NCI-H2196 treated with DMSO at 0.1 percent for 48 hours (cell line): ENCODE measurements around the gene ABCC4.
"Not testable (repeated sequence)": the region's sequence is repeated elsewhere in the genome, so short reads cannot be mapped to it uniquely, and the experiment has no call there.

Experiments used
- DNase-seq: peaks from one replicate; lab custom pipeline; 2025; ENCODE audit not compliant: unreplicated experiment; lab: John Stamatoyannopoulos, UW

Gene ABCC4

DNA sequence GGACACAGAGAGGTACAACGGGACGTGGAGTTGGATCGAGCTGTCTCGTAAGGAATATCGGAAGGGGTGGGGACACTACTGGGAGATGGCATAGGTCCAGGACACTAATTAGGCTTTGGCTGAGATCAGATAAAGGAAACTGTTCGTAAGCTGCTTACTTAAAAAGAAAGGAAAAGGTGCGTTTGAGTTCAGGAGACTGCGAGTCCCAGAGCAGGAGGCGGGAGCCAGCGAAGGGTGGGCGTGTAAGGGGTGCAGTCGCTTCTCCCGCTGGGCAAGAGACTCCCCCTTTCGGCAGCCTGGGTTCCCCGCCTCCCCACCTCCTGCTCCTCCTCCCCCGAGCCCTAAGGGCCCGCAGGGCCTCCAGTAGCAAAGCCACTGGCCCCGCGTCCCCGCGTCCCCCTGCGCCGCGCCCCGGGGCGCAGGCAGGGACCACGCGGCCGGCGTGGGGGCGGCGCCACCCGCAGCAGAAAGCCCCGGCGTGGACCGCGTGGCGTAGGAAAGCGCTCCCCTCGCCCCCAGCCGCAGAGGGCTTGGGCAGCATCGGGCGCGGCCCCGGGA is 547 bp downstream of the ABCC4 start:
- DNase-seq: no peak

DNA sequence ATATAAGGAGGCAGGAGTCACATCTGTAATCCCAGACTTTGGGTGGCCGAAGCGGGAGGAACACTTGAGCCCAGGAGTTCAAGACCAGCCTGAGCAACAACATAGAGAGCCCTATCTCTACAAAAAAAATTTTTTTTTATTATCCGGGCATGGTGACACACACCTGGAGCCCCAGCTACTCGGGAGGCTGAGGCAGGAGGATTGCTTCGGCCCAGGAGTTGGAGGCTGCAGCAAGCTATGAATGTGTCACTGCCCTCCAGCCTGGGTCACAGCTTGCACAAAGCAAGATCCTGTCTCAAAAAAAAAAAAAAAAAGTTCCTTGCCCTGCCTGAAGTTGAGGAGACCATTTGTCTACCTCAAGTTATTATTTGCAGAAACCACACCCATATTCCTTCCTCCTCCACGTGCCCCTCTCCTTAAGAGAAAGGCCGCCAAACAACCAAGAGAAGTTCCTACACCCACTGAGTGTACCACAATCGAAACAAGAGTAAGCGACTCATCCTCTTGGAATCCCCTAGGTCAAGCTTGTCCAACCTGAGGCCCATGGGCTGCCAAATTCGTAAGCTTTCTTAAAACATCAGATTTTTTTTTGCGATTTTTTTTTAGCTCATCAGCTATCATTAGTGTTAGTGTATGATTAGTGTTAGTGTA is 2.2 kb downstream of the ABCC4 start:
- DNase-seq: no peak

DNA sequence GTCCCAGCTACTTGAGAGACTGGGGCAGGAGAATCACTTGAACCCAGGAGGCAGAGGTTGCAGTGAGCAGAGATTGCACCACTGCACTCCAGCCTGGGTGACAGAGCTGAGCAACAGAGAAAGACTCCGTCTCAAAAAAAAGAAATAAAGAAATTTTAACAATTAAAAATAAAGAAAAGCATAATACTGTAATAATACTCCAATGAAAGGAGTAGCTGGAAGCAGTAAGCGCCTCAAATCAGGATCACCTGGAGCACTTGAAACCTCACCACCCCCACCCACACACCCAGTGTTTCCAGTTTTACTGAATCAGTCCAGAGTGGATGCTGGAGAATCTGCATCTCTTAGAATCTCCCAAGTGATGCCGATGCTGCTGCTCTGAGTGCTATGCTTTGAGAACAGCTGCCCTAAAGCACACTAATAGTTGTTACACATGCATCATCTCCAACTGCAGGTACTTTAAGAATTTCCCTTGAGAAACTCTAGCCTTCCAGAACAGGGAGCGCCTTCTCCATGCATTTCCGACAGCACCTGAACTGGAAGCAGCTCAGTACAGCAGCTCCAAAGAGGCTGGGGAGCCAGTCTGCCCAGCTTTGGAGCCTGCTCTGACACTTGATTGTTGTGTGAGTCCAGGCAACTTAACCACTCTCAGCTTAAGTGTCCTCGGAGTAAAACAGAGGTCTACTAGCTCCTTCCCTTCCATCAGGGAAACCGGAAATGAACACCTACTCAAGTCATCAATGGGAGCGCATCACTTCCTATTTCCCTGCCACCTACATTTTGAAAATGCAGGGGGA is 2.9 kb downstream of the ABCC4 start:
- no peak for DNase-seq

DNA sequence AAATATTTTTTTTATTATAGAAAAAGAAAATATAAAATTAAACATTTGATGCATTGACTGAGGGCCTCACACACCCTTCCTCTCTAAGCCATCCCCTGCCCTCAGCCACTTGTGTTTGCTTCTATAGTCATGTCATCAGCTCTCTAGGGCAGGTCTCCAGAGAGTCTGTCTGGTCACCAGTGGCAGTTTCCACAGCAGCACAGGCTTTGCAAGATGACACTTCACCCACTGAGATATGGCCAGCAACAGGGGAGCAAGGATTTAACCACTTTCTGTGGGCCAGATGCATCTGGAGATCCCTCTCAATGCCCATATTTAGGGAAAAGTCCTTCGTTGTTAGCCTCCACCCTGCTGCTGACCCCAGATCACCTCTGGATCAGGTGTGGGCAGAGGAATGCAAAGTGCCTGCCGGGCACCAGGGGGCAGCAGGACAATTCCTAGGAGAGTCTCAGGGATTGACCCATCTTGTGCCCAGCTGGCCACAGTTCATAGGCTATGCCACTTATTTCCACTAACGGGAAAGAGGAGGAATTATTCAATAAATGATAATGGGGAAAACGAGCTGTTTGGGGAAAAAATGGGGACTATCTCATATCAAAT is 4.8 kb downstream of the ABCC4 start:
- peak; percentile 2 for DNase-seq

DNA sequence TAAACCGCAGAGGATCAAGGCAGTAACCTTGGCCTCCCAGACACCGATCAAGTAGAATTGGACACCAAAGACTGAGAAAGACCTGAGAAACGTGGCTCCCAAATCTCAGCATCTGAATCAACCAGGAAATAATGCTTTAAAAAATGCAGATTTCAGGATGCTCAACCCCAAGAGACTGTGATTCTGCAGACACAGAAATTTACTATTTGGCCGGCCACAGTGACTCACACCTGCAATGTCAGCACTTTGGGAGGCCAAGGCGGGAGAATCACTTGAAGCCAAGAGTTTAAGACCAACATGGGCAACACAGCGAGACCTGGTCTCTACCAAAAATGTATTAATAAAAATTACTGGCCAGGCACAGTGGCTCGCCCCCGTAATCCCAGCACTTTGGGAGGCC is 6.2 kb downstream of the ABCC4 start:
- DNase-seq: no peak

DNA sequence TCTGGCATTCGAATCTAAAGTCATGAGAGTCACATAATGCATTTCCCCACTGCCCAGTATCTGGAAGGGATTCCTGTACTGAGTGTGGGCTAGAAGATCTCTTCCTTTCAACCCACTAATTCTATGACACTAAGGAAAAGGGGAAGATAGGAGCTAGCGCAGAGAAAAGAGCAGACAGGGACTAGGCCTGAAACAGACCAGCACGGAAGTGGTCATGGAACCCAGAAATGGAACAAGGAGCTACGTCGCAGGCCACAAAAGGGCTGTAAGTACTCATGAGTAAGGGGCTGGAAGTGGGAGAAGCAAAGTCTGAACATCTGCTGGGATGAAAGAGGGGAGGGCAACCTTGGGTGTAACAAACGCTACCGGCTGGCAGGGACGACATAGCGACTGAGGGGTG is 8.6 kb downstream of the ABCC4 start:
- no peak for DNase-seq

DNA sequence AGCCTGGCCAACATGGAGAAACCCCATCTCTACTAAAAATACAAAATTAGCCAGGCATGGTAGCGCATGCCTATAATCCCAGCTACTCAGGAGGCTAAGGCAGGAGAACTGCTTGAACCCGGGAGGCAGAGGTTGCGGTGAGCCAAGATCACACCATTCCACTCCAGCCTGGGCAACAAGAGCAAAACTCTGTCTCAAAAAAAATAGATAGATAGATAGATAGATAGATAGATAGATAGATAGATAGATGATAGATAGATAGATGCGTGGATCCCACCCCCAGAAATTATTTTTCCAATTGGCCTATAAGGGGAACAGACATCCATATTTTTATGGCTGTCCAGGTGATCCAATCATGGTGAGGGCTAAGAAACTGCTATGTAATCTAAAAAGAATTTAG is 11.3 kb downstream of the ABCC4 start:
- DNase-seq: not testable (repeated sequence)

DNA sequence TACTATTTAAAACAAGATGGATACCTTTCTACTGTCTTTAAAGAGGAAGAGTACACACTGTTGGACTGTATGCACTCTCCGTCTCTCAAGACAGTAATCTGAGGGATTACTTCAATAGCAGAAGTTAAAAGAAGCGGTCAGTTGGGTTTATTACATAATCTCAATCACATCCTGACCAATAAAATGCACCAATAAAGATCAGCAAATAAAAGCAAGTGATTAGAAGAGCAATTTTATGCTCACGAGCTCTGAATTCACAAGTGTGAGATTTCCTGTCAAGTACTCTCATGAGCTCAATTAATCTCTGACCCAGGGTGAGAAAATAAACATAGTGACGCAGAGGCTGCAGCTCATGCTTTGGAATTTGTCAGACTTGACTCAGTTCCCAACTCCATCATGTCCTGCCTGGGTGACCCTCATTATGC is 12.2 kb downstream of the ABCC4 start:
- no peak for DNase-seq

DNA sequence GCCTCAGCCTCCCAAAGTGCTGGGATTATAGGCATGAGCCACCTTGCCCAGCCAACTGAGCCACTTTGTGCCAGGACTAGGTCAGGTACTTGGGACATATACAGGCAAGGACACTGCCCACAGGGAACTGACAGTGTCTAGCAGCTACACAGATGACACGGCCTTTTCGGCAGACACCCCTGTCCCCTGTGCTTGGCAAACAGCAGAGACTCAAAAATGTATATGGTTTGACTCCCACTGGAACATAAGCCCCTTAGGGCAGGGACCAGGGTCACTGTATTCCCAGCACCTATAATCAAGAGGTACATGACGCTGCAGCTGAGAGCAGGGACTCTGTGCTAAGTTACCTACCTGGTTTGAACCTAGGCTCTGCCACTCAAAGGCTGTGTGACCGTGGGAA is 16.8 kb downstream of the ABCC4 start:
- DNase-seq: no peak

DNA sequence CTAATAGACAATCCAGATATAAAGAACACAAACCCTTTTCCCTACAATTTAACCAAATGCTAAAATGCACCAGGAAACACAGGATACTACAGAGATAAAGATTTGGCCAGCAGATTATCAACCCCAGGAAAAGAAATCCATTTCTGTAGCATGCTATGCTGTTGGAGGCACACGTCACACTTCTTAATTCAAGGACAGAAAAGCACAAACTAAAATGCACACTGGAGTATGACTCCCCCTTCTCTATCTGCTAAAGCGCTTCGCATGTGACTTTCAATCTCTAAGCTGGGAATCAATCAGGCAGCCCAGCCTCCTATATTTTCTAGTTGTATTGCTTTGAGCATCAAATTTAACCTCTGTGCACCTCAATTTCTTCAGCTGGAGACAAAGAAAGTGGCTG is 22.2 kb downstream of the ABCC4 start:
- DNase-seq: no peak

DNA sequence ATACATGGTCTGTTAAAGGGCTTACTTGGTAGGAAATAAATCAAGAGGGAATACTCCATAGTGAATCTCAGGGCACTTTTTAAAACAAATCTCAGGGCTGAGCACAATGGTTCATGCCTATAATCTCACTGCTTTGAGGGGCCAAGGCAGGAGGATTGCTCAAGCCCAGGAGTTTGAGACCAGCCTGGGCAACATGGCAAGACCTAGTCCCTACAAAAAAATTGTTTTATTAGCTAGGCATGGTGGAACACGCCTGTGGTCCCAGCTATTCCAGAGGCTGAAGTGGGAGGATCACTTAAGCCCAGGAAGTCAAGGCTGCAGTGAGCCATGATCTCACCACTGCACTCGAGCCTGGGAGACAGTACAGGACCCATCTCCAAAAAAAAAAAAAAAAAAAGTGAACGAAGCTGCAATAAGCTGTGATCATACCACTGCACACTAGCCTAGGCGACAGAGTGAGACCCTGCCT is 25.2 kb downstream of the ABCC4 start:
- DNase-seq: no peak

DNA sequence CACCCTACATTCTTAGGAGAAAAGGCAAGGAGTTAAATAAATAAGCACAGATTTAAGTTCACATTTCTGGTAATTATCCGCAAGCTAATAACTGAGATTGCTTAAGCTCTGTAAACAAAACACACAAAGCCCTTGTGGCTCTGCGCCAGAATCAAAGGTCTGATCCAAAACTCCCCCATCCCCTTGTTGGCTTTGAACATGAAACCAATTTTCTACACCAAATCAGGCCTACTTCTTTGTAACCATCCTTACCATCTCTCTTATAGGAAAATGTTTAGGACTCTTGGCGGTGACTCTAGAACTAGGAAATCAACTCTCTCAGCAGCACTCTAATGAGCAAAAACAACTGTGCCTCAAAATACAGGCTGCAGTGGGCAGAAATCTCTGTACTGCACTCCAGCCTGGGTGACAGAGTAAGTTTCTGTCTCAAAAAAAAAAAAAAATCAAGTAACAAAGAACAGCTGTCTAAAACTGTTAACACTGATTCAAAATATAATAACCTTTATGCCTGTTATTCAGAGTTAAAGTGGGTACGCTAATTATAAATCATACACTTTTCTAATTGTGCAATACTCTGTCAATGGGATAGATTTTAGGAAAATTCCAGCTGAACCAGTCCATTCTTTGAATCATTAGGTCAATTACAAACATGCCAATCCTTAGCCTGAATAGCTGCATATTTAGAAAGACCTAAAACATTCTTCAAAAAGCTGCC is 25.8 kb downstream of the ABCC4 start:
- DNase-seq: no peak

DNA sequence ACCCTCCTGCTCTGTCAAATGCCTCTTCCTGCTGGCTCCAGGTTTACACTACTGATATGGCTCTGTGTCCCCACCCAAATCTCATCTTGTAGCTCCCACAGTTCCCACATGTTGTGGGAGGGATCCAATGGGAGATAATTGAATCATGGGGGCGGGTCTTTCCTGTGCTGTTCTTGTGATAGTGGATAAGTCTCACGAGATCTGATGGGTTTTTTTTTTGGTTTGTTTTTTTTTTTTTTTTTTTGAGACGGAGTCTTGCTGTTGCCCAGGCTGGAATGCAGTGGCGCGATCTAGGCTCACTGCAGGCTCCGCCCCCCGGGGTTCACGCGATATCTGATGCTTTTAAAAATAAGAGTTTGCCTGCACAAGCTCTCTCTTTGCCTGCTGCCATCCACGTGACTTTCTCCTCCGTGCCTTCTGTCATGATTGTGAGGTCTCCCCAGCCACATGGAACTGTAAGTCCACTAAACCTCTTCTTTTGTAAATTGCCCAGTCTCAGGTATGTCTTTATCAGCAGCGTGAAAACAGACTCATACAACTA is 27.6 kb downstream of the ABCC4 start:
- DNase-seq: not testable (repeated sequence)

DNA sequence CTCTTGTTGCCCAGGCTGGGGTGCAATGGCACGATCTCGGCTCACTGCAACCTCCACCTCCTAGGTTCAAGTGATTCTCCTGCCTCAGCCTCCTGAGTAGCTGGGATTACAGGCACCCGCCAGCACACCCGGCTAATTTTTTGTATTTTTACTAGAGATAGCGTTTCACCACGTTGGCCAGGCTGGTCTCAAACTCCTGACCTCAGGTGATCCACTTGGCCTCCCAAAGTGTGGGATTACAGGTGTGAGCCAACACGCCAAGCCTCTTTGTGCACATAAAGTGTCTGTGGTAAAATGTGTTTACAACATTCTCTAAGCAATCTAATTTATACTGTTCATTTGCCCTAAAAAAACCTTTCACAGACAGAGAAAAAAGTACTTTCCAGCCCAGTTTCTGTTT is 29.2 kb downstream of the ABCC4 start:
- DNase-seq: not testable (repeated sequence)

DNA sequence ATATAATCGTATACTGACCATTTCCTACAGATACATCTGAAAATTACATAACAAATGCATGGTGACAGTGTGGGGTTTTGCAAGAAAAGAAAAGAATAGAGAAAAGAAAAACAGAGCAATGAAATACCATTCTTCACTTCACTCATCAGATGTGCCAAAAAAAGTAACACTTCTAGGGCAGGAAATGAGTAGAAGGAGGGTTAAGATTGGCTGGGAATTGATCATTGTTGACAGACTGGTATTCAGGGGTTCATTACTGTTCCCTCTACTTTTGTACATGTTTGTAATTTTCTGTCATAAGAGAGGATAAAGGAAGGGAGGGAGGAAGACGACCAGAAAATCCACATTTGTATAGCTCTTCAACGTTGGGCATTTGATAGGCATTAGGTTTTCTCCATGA is 31.5 kb downstream of the ABCC4 start:
- DNase-seq: no peak

DNA sequence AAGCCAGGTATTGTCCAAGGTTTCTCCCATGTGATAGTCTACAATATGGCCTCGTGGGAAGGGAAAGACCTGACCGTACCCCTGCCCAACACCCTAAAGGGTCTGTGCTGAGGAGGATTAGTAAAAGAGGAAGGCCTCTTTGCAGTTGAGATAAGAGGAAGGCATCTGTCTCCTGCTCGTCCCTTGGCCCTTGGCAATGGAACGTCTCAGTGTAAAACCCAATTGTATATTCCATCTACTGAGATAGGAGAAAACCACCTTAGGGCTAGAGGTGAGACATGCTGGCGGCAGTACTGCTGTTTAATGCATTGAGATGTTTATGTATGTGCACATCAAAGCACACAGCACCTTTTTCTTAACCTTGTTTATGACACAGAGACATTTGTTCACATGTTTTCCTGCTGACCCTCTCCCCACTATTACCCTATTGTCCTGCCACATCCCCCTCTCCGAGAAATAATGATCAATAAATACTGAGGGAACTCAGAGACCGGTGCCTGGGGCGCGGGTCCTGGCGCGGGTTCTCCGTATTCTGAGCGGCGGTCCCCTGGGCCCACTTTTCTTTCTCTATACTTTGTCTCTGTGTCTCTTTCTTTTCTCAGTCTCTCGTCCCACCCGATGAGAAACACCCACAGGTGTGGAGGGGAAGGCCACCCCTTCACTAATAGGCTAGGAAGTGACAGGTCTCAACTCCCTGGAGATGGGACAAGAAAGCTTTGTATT is 32.7 kb downstream of the ABCC4 start:
- DNase-seq: not testable (repeated sequence)

DNA sequence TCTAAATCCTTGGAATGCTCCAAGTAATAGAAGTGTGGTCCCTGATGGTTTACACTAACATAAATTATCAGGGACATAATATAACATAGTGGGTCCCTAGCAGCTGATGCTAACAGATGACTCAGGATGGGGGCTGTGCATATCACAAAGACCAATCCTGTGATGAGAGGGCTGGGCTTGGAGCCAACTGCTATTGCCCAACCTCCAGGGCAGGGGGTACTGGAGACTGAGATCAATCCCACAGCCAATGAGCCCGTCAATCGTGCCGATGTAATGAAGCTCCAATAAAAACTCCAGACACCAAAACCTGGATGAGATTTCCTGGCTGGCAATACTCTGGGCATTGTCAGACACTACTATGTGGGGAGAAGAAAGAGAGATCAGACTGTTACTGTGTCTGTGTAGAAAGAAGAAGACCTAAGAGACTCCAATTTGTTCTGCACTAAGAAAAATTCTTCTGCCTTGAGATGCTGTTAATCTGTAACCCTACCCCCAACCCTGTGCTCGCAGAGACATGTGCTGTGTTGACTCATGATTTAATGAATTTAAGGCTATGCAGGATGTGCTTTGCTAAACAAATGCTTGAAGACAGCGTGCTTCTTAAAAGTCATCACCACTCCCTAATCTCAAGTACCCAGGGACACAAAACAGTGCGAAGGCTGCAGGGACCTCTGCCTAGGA is 33.4 kb downstream of the ABCC4 start:
- no peak for DNase-seq

DNA sequence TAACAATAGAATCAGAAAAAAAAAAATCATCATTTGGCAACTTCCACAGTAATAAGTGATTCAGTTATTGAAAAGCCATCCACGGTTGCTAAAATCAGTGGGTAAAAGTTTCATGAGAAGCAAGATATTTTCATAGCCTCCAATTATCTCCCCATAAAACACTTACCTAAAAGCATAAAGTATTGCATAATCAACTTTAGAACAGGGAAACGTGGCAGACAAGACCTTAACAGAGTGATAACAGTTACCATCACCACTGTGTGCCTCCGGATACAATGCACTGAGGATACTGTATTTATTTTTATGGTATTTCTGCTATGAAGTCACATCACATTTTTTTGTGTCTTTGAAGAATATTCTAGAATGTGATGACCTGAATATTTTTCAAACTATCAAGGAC is 37.0 kb downstream of the ABCC4 start:
- DNase-seq: no peak

DNA sequence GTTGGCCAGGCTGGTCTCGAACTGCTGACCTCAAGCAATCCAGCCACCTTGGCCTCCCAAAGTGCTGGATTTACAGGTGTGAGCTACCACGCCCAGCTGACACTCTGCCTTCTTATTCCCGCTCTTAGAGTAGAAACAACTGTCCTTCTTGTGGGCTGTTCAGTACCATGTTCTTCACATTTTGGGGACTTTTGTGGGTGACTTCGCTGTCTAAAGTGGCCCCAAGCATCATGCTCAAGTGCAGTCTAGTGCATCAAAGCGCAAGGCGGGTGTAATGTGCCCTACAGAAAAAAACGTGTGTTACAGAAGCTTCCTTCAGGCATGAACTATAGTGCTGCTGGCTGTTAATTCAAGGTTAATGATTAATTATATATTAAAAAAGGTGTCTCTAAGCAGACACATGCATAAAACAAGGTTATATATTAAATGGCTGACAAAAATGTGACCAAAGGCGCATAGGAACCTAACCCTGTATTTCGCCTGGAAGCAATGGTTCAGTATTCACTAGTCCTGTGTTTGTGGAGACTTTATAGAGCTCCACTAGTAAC is 38.3 kb downstream of the ABCC4 start:
- DNase-seq: no peak
